ENCODE measurements around the gene LYAR. TPM values are rescaled to one million over a fixed set of nuclear protein-coding genes. Genes with fewer than 3 reads are reported as not detected.

LYAR gene
- total RNA-seq, 4 donors from 2014 or later = 2.8 to 6.3 (median 4.4) TPM

DNA sequence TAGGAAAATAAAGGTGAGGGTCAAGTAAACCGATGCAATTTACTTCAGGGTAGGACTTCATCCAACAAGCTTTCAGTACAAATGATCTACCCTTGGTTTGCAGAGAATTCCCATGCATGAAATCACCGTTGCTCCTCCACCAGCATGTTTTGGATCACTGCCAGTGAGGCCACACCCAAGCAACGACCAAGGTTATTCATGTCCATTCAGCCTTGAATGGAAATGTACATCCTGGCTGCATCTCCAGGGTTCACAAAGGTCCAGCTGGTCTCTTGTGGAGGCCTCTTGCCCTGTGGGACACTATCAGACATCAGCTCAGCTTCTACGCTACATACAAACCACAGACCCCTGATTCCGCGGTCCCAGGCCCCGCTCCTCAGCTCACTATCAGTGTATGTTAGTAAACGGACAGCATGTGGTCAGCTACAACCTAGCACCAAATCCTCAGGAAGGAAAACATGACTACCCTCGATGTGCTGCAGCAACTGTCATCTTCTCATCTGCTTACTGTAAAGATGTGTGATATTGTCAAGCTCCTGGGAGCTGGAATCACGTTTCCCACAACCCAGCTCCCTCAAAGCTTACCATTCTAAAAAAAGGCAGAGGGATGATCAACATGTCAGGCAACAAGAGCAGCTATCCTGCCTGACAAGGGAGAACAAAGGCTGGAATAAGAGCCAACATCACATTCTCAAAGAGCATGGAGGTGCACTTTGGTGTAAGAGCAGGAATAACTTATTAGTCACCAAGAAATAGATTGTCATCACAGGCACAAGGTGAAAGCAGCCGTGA is 4.9 kb downstream of the LYAR start:
- peaks cover 0 to 29% (median 0%) of the 10 kb centered on the region in 3 donors for H3K36me3 ChIP-seq
- H3K4me1 ChIP-seq = peaks cover 0 to 12% (median 5%) of the 10 kb centered on the region in 4 donors
- no peak overlapping the region for H3K27ac ChIP-seq
- no peaks in the 10 kb centered on the region for H3K9me3 ChIP-seq
- TF ChIP-seq POLR2A (IDR thresholded peaks at IDR 0.05) = no peak
- TF ChIP-seq, protein P1, sequence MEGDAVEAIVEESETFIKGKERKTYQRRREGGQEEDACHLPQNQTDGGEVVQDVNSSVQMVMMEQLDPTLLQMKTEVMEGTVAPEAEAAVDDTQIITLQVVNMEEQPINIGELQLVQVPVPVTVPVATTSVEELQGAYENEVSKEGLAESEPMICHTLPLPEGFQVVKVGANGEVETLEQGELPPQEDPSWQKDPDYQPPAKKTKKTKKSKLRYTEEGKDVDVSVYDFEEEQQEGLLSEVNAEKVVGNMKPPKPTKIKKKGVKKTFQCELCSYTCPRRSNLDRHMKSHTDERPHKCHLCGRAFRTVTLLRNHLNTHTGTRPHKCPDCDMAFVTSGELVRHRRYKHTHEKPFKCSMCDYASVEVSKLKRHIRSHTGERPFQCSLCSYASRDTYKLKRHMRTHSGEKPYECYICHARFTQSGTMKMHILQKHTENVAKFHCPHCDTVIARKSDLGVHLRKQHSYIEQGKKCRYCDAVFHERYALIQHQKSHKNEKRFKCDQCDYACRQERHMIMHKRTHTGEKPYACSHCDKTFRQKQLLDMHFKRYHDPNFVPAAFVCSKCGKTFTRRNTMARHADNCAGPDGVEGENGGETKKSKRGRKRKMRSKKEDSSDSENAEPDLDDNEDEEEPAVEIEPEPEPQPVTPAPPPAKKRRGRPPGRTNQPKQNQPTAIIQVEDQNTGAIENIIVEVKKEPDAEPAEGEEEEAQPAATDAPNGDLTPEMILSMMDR (IDR thresholded peaks at IDR 0.05) = no peak
- peak; percentile 8 to 66 (median 62) for DNase-seq
- no peak overlapping the region for H3K4me3 ChIP-seq
- H3K27me3 ChIP-seq = no peaks in the 10 kb centered on the region

DNA sequence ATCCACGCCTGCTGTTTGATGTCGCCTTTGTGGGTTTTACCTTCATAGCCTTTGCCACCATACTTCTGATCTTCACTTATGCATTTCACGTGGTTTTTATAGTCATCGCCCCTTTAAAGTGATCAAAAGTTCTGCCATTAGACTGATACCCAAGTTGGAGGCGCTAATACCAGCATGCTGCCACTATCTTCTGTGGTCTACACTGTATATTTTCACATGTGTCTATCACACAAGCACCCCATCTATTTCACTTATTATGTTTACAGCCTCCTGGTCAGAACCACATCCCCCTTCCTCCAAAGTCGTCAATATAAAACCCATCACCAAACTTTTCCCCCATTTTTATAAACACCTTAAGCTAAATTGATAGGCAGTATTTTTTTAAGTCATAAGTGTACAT is 8.2 kb downstream of the LYAR start:
- DNase-seq = peak in 1 of 3 donors; percentile 4
- no peak overlapping the region for H3K4me3 ChIP-seq
- H3K4me1 ChIP-seq = no peaks in the 10 kb centered on the region
- H3K9me3 ChIP-seq = no peaks in the 10 kb centered on the region
- H3K36me3 ChIP-seq = peaks cover 0 to 55% (median 0%) of the 10 kb centered on the region in 3 donors
- TF ChIP-seq POLR2A (IDR thresholded peaks at IDR 0.05) = no peak
- TF ChIP-seq, protein P1 (IDR thresholded peaks at IDR 0.05) = no peak
- no peak overlapping the region for H3K27ac ChIP-seq
- H3K27me3 ChIP-seq = no peaks in the 10 kb centered on the region

DNA sequence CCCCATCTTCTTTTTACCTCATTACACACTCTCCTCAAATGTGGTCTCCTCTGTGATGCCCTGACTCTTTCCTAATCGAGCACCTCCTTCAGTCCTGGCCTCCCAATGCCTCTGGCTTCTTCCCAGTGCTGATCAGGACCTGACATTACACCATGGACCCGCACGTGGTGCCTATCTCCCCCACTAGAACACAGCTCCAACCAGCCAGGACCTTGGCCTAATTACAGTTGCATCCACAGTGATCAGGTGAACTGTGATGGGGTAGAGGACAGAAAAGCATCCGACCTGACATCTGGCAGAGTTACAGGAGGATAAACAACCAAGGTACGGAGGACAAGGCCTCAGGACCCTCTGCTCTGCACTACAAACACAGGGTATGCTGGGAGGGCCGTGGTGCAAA is 12.4 kb downstream of the LYAR start:
- no peak overlapping the region for H3K27ac ChIP-seq
- no peaks in the 10 kb centered on the region for H3K27me3 ChIP-seq
- H3K36me3 ChIP-seq = peaks cover 0 to 57% (median 0%) of the 10 kb centered on the region in 3 donors
- no peaks in the 10 kb centered on the region for H3K9me3 ChIP-seq
- H3K4me3 ChIP-seq = no peak overlapping the region
- DNase-seq = no peak
- no peak for TF ChIP-seq POLR2A (IDR thresholded peaks at IDR 0.05)
- TF ChIP-seq, protein P1 (IDR thresholded peaks at IDR 0.05) = no peak
- H3K4me1 ChIP-seq = no peaks in the 10 kb centered on the region

DNA sequence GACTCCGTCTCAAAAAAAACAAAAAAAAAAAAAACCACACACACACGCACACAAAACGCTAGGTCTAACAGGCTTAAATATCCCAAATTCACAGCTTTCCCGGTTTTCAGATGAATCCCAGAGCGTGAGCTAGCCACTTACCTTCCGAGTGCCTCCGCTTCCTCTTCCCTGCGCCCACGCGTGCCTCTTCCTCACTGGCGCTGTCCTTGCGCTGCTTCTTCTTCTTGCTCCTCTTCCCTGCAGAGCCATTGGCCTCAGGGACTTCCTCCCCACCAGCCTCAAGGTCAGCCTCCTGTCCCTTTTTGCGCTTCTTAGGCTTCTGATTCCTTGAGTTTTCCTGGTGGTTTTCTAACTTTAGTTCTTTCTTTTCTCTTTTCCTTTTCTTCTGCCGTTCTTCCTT is 15.7 kb downstream of the LYAR start:
- no peak overlapping the region for H3K4me3 ChIP-seq
- DNase-seq = no peak
- no peak for TF ChIP-seq POLR2A (IDR thresholded peaks at IDR 0.05)
- TF ChIP-seq, protein P1 (IDR thresholded peaks at IDR 0.05) = no peak
- H3K27ac ChIP-seq = no peak overlapping the region
- no peaks in the 10 kb centered on the region for H3K4me1 ChIP-seq
- H3K27me3 ChIP-seq = no peaks in the 10 kb centered on the region
- peaks cover 0 to 55% (median 0%) of the 10 kb centered on the region in 3 donors for H3K36me3 ChIP-seq
- H3K9me3 ChIP-seq = no peaks in the 10 kb centered on the region

DNA sequence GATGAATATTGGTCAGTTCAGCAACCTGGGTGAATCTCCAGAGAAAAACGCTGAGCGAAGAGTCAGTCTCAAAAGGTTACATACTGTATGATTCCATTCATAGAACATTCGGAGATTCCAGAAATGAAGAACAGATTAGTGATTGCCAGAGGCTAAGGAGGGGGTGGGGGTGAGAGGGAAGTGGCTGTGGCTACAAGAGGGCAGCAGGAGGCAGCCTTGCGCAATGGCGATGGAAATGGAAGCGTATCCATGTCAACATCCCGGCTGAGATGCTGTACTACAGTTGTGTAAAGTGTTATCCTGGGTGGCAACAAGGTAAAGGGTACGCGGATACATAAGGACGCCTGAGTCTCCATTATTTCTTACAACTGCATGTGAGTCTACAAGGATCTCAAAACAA is 18.0 kb downstream of the LYAR start:
- Histone ChIP-seq H3K4me3 (no peak overlapping the region), H3K36me3 (peaks cover 0 to 42% (median 0%) of the 10 kb centered on the region in 3 donors), H3K9me3 (no peaks in the 10 kb centered on the region), H3K27ac (no peak overlapping the region), H3K27me3 (no peaks in the 10 kb centered on the region), H3K4me1 (no peaks in the 10 kb centered on the region)
- TF ChIP-seq, protein P1 (IDR thresholded peaks at IDR 0.05) = no peak
- no peak for TF ChIP-seq POLR2A (IDR thresholded peaks at IDR 0.05)
- no peak for DNase-seq
